HG02884 (cell line): ENCODE data around the gene NOCT.
"Not testable (repeated sequence)": the region's sequence is repeated elsewhere in the genome, so short reads cannot be mapped to it uniquely, and the experiment has no call there.

Experiments
- ATAC-seq: cut with Tn5 transposase; IDR thresholded peaks from one replicate; pipeline ENCODE4 v1.9.1; 2021; ENCODE audit warnings: mild to moderate bottlenecking, moderate library complexity; ENCODE audit not compliant: unreplicated experiment

NOCT gene

DNA sequence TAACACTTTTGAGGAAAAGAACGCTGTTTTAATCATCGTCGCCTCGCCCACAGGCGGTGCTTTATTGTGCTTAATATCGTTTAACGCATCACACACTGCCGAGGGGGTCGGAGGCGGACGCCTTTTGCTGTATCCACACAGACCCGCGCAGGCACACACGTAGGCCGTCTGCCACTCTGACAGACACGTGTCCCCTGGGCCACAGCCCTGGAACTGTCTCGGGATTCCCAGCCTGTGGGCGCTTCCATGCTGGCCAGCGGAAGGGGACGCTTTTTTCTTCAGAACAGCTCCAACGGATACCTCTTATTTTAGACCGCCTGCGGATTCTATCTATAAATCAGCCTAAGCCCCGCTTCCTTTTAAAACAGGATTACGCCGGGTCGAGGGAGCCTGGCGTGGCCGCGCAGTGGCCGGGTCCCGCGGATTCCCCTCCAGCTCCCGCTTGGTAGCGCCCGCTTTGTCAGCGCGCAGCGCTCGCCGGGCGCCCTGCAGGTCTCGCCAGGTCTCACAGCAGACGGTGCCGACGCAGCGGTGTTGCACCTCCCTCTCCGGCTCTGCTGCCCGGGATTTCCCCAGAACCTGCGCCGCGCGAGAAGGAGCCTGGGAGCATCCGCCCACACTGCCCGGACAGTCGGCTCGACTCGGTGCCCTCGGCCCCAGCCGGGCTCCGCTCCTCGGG, at the start of gene NOCT:
Gene NOCT (plus strand): TSS at position 513 of the 679 bp plus-strand sequence. CDS start 201 bp downstream, outside the sequence.
- peak; percentile 91 for ATAC-seq

DNA sequence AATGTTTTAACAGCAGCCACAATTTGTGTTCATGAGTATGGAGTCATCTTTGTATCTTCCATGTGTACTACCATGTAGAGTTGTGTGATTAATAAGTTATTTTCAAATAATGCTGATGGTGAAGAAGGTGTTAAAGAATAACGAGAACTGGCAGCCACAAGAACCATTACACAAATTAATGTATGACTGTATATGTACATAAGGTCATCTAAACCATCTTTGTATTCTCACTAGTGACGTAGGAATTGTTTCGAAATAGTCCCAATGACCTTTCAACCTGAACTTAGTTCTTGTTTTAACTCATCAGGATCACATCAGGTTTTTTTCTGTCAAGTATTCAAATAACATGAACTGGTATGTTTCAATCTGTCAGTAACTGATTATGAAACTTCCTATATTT, 48.3 kb upstream of the NOCT start:
- peak; percentile 88 for ATAC-seq

DNA sequence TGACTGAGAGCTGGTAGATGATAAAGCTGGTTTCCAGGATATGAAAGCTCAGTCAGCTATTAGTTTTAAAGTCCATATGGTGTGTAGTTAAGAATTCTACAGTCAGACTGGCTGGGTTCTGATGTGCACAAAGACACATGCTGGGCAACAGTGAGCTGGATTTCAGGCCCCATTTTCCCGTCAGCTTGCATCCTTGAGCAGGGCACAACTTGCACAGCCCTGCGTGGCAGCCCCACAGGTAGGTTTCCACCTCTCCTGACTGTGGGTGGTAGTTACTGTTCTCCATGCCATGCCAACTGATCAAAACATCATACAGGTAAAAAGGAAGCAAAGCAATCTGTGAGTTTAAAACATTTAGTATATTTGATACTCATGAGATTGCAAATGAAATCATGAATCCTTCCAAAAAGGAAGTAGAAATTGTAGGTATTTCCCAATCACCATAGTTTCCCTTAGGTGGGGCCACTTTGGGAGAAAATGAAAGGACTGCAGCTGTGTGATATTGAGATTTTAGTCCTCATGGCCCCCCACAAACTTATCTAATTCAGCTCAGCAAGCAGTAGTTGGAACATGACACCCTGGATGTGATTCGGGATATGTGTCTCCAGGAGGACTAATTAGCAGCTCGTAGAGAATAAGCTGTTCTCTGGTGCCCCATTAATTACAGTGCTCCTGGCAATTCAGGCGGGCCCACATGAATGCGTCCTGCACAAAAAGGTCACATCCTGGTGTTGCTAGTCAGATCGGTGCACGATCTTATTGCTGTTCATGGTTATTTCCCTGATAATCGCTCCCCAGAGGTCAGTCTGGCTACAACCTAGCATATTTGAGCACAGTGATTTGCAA, 42.4 kb upstream of the NOCT start:
- no peak for ATAC-seq

GRCh38 chr4:138975225-138975624, 40.4 kb upstream of the NOCT start:
- no peak for ATAC-seq

DNA sequence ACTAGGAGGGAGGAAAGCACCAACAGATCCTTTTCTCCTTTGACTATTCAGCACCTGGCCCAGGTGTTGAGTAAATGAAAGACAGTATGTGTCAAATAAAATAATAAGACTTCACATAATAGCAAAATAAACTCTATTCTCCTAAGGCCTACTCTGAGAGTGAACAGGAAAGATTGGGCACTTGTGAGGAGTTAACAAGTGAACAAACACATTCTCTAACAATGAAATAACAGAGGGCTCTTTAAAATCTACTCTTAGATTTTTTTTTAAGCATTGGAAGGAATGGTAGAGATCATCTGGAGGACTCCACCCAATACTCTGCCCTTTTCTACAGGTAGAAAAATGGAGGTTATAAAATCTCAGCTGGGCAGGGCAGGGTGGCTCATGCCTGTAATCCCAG, 39.1 kb upstream of the NOCT start:
- no peak for ATAC-seq

- ATAC-seq, result peak; percentile 89
Measured at GRCh38 chr4:138977524-138977923, 38.1 kb upstream of the NOCT start.

DNA sequence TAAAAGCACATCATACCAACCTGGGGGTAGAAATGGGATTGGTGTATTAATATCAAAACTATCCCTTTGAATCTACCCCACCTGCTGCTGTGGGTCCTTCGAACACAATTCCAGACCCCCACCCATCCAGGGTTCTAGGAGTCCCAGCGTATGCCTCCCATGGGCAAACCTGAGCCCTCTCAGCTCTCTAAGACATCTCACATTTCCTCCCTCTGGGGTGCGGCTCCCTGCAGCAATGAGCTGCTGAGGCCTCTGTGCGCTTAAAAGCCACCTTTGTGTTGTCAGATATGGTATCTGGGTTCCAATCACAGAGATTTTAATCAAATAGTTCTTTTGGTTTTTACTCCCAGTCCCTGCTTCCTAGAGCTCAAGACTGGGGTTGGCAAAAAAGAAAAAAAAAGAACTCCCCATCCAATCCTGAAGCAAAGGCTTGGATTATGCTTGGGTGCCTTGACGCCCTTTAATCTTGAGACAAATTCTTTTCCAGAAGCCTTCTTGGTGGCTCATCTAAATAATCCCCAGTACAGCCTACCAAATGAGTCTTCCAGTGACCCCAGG, 37.5 kb upstream of the NOCT start:
- no peak for ATAC-seq

GRCh38 chr4:138978600-138978999, 37.0 kb upstream of the NOCT start:
- no peak for ATAC-seq

GRCh38 chr4:138979742-138980141, 35.8 kb upstream of the NOCT start:
- no peak for ATAC-seq

DNA sequence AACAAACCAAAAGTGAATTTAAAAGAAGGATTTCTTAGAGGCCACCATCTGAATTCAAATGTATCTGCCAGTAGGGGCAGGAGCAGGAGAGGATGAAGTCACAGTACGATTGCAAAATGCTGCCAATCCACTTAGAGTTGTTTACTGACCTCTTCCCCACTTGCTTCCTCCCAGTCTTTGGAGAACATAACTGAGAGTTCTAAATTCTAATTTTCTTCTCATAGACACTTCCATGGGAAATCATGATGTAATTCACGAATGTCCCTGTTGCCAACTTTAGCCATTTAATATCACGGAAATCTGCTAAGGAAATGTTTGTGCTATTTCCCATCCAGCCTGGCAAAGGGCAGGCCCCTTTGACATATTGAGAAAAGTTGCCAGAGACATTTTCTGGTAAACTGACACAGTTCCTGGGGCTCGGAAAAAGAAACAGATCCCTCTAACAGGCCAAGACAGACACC, 33.6 kb upstream of the NOCT start:
- ATAC-seq, result no peak

GRCh38 chr4:138982754-138983153, 32.8 kb upstream of the NOCT start:
- no peak for ATAC-seq

DNA sequence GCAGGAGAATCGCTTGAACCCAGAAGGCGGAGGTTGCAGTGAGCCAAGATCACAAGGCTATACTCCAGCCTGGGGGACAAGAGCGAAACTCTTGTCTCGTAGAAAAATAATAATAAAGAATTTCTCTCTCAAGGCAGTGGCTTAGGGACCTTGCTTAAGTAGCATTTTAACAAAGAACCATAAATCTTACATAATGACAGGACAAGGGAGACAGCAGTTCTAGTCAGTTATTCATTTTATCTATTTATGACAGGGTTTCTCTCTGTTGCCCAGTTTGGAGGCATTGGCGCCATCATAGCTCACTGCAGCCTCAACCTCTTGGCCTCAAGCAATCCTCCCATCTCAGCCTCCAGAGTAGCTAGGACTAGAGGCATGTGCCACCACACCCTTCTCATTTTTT, 31.9 kb upstream of the NOCT start:
- no peak for ATAC-seq

DNA sequence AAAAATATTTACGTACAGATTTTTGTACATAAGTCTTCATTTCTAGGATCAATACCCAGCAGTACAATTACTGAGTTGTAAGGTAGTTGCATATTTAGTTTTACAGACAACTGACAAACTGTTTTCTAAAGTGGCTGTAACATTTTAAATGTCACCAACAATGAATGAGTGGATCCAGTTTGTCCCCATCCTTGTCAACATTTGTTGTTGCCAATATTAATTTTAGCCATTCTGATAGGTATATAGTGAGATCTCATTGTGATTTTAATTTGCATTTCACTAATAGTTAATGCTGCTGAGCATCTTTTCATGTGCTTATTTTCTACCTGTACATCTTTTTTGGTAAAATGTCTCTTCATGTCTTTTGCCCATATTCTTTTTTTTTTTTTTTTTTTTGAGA, 30.9 kb upstream of the NOCT start:
- ATAC-seq, result no peak

DNA sequence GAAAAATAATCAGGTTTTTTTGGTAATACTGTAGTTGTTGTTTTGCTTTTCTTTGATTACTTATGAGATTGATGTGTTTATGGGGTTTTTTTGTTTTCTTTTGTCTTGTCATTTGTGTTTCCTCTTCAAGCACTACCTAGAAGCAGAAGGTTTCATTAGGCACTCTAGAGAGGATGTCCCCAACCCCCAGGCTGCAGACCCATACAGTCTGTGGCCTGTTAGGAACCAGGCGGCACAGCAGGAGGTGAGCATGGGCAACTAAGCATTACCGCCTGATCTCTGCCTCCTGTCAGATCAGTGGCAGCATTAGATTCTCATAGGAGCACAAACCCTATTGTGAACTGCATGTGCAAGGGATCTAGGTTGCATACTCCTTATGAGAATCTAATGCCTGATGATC, 22.9 kb upstream of the NOCT start:
- ATAC-seq, result no peak

GRCh38 chr4:138996090-138996489, 19.5 kb upstream of the NOCT start:
- ATAC-seq, result no peak

GRCh38 chr4:138999666-139000065, 15.9 kb upstream of the NOCT start:
- no peak for ATAC-seq

DNA sequence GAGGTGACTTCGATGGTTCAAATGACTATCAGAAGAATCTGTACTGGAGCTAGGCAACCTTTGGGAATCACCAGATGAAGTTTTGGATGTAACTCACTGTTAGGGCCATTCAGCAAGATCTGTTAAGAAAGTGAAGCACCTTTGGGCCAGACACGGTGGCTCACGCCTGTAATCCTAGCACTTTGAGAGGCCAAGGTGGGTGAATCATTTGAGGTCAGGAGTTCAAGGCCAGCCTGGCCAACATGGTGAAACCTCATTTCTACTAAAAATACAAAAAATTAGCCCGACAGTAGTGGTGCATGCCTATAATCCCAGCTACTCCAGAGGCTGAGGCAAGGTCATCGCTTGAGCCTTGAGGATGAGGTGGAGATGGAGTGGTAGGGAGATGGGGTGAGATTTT, 15.4 kb upstream of the NOCT start:
- ATAC-seq, result not testable (repeated sequence)

DNA sequence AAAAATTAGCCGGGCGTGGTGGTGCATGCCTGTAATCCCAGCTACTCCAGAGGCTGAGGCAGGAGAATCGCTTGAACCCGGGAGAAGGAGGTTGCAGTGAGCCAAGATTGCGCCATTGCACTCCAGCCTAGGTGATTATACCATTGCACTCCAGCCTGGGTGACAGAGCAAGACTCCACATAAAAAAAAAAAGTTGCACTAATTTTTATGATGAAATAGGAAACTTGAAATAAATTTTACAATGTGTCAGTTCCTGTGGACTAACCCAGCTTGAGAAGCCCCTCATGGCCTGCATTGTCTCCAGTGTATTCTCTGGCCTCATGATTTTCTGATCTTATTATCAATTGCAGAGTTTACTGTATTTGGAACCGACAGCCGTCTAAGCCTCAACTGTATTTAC, 14.2 kb upstream of the NOCT start:
- not testable (repeated sequence) for ATAC-seq

DNA sequence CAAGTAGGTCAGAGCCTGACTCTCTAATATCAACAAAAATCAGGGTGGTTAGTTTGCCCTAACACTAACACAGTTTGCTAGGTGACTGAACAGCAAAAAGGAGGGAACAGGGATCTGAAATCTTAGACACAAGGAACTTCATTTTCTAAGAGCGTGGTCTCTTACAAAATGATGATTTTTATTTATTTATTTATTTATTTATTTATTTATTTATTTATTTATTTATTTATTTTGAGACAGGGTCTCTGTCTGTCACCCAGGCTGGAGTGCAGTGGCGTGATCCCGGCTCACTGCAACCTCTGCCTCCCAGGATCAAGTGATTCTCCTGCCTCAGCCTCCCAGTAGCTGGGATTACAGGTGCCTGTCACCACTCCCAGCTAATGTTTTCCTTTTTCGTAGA, 11.9 kb upstream of the NOCT start:
- not testable (repeated sequence) for ATAC-seq

DNA sequence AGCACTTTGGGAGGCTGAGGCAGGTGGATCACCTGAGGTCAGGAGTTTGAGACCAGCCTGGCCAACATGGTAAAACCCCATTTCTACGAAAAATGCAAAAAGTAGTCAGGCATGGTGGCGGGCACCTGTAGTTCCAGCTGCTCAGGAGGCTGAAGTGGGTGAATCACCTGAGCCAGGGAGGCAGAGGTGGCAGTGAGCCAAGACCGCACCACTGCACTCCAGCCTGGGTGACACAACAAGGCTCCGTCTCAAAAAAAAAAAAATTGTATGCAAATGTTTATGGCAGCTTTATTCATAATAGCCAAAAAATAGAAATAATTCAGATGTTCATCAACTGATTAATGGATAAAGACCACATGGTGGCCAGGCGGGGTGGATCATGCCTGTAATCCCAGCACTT, 9.8 kb upstream of the NOCT start:
- no peak for ATAC-seq

DNA sequence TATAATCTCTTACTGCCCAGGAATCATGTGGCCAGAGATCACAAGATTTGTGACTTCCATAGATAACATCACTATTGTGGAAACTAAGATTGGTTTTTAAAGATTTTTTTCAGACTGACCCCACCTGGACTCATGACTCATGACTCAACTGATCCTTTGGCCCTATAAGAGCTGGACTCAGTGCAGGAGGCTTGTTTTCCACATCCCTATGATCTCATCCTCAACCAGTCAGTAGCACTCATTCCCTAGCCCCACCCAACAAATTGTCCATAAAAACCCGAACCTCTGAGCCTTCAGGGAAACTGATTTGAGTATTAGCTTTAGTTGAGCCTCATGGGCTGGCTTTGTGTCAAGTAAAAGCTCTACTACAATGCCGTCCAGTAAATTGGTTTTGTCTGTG, 7.9 kb upstream of the NOCT start:
- no peak for ATAC-seq

- ATAC-seq, result not testable (repeated sequence)
Measured at GRCh38 chr4:139008278-139008677, 7.3 kb upstream of the NOCT start.
